GM19438 (cell line): ENCODE measurements around the gene MYRIP.
A peak's percentile ranks its signal among the peaks of the same experiment; 100 is the strongest.
"Not testable (repeated sequence)": the region's sequence is repeated elsewhere in the genome, so short reads cannot be mapped to it uniquely, and the experiment has no call there.

Source experiments
- ATAC-seq: cut with Tn5 transposase; IDR thresholded peaks from one replicate; pipeline ENCODE4 v1.9.1; 2021; ENCODE audit warnings: low read depth; ENCODE audit not compliant: unreplicated experiment

MYRIP gene

GRCh38 chr3:39809181-39809994 lies at the start of gene MYRIP:
MYRIP (plus strand) TSS chr3:39809609; CDS start chr3:39900817, 91,208 bp downstream.
- ATAC-seq: peak; percentile 77

- no peak for ATAC-seq
Measured at GRCh38 chr3:39760325-39760724, 49.1 kb upstream of the MYRIP start.

- no peak for ATAC-seq
Measured at GRCh38 chr3:39762537-39763070, 46.8 kb upstream of the MYRIP start.

GRCh38 chr3:39763390-39763789 lies 46.0 kb upstream of the MYRIP start:
- no peak for ATAC-seq

- no peak for ATAC-seq
Measured at GRCh38 chr3:39765575-39765974, 43.8 kb upstream of the MYRIP start.

GRCh38 chr3:39766433-39766832 lies 43.0 kb upstream of the MYRIP start:
- no peak for ATAC-seq

- not testable (repeated sequence) for ATAC-seq
Measured at GRCh38 chr3:39766909-39767308, 42.5 kb upstream of the MYRIP start.

GRCh38 chr3:39778168-39778567 lies 31.2 kb upstream of the MYRIP start:
- not testable (repeated sequence) for ATAC-seq

GRCh38 chr3:39779511-39780230 lies 29.7 kb upstream of the MYRIP start:
- ATAC-seq: no peak

- ATAC-seq: no peak
Measured at GRCh38 chr3:39780352-39780751, 29.1 kb upstream of the MYRIP start.

- no peak for ATAC-seq
Measured at GRCh38 chr3:39781025-39781424, 28.4 kb upstream of the MYRIP start.

- no peak for ATAC-seq
Measured at GRCh38 chr3:39781632-39782031, 27.8 kb upstream of the MYRIP start.

GRCh38 chr3:39783680-39784079 lies 25.7 kb upstream of the MYRIP start:
- ATAC-seq: no peak

- no peak for ATAC-seq
Measured at GRCh38 chr3:39784922-39785321, 24.5 kb upstream of the MYRIP start.

GRCh38 chr3:39788128-39788883 lies 21.1 kb upstream of the MYRIP start:
- ATAC-seq: no peak

GRCh38 chr3:39791603-39792002 lies 17.8 kb upstream of the MYRIP start:
- no peak for ATAC-seq

- no peak for ATAC-seq
Measured at GRCh38 chr3:39794880-39795279, 14.5 kb upstream of the MYRIP start.

- ATAC-seq: no peak
Measured at GRCh38 chr3:39801216-39801615, 8.2 kb upstream of the MYRIP start.

GRCh38 chr3:39802486-39802885 lies 6.9 kb upstream of the MYRIP start:
- not testable (repeated sequence) for ATAC-seq

GRCh38 chr3:39803956-39804355 lies 5.5 kb upstream of the MYRIP start:
- ATAC-seq: no peak

- no peak for ATAC-seq
Measured at GRCh38 chr3:39804951-39805350, 4.5 kb upstream of the MYRIP start.
